K562 (cell line): ENCODE results near the gene CAPN8. TPM values are rescaled to one million over a fixed set of nuclear protein-coding genes. Genes with fewer than 3 reads are reported as not detected.
A peak's percentile ranks its signal among the peaks of the same experiment; 100 is the strongest.

Experiments used
- ATAC-seq: fragments of 200-7000 bp; cut with Tn5 transposase; 3 replicates; pipeline ENCODE4 v1.9.1; 2020; ENCODE audit warnings: moderate library complexity
- BruUV-seq: library from RNA; stranded (reverse); fragments of 400-500 nt; replicated peaks from 2 replicates; lab custom pipeline; 2021; lab: Mats Ljungman, UMichigan
- CTCF ChIA-PET: fragments of 300-600 bp; formaldehyde crosslinking; extraction: SDS; loops from one replicate; lab custom pipeline; 2021; ENCODE audit warnings: low intra/inter-chr PET ratio; lab: Yijun Ruan, JAX
- POLR2A ChIA-PET: fragments of 300-600, 350-650 bp; sonication (Branson Sonifier 250); formaldehyde crosslinking; extraction: SDS; loops from one replicate; lab custom pipeline; 2021; ENCODE audit warnings: antibody characterized with exemption, inconsistent platforms; lab: Yijun Ruan, JAX
- DNase-seq, 4 experiments: peaks; one replicate each; pipeline versions ENCODE4 v3.0.0 to v3.0.0-alpha.2; 2011 to 2018; ENCODE audit warnings: low spot score in 3 of 4, mixed read lengths in 3 of 4; ENCODE audit errors: extremely low read depth in 1 of 4
- FAIRE-seq: peaks from 2 replicates; lab custom pipeline; 2011; peaks lifted over from hg19 to GRCh38; lab: Jason Lieb, UNC
- H2AFZ ChIP-seq: 2 replicates; pipeline ENCODE4 v1.6.0; 2011; ENCODE audit warnings: low read depth, low read length, control low read depth, inconsistent platforms
- H3K27ac ChIP-seq: fragments of 200-600 bp; 3 replicates; pipeline ENCODE4 v1.8.0; 2011; ENCODE audit warnings: low read depth, mild to moderate bottlenecking, control low read depth, inconsistent platforms, low read length, moderate library complexity, mixed read lengths; ENCODE audit errors: extremely low read depth
- H3K27me3 ChIP-seq, 2 experiments: fragments of 300-600 bp in 1 of 2; 2 replicates in 1 of 2; 3 replicates in 1 of 2; pipeline versions ENCODE4 v1.6.0 to v1.8.0; 2011; ENCODE audit warnings: inconsistent platforms in 2 of 2, low read length in 2 of 2, mild to moderate bottlenecking in 1 of 2, mixed read lengths in 1 of 2, moderate library complexity in 1 of 2; ENCODE audit not compliant: control insufficient read depth in 2 of 2, insufficient read depth in 2 of 2
- H3K36me3 ChIP-seq: fragments of 300-600 bp; 3 replicates; pipeline ENCODE4 v1.8.0; 2011; ENCODE audit warnings: mild to moderate bottlenecking, low read length, inconsistent platforms; ENCODE audit not compliant: control insufficient read depth, insufficient read depth
- H3K4me1 ChIP-seq, 2 experiments: fragments of 200-600 bp in 1 of 2; replicated peaks in 1 of 2; 2 replicates in 1 of 2; 3 replicates in 1 of 2; pipeline versions ENCODE4 v1.5.1 to v1.8.0; 2011; ENCODE audit warnings: inconsistent platforms in 2 of 2, low read length in 2 of 2, mild to moderate bottlenecking in 1 of 2, mixed read lengths in 1 of 2, moderate library complexity in 1 of 2; ENCODE audit not compliant: control insufficient read depth in 2 of 2, insufficient read depth in 2 of 2
- H3K4me2 ChIP-seq: 2 replicates; pipeline ENCODE4 v1.6.1; 2011; ENCODE audit warnings: low read length, control low read depth, inconsistent platforms, mixed read lengths; ENCODE audit not compliant: insufficient read depth
- H3K4me3 ChIP-seq: fragments of 200-600 bp; sonication (generic), shearing (Covaris generic); 2 replicates; pipeline ENCODE4 v1.5.1; 2016; ENCODE audit warnings: control low read depth, inconsistent platforms
- H3K79me2 ChIP-seq: fragments of 200-600 bp; 3 replicates; pipeline ENCODE4 v1.8.0; 2011; ENCODE audit warnings: low read length, inconsistent platforms; ENCODE audit not compliant: control insufficient read depth, insufficient read depth
- H3K9ac ChIP-seq, 2 experiments: 2 replicates each; pipeline versions ENCODE4 v1.6.0 to v1.6.1; 2011; ENCODE audit warnings: low read depth in 2 of 2, low read length in 2 of 2, control low read depth in 1 of 2, inconsistent platforms in 1 of 2, mild to moderate bottlenecking in 1 of 2, mixed read lengths in 1 of 2; ENCODE audit not compliant: insufficient read depth in 1 of 2
- H3K9me1 ChIP-seq: one replicate; pipeline ENCODE4 v1.6.0; 2011; ENCODE audit warnings: inconsistent platforms, mild to moderate bottlenecking, low read length, moderate library complexity; ENCODE audit not compliant: control insufficient read depth, insufficient read depth
- H3K9me3 ChIP-seq: replicated peaks from 2 replicates; pipeline ENCODE4 v1.5.1; 2011; ENCODE audit warnings: low read depth, low read length, inconsistent platforms; ENCODE audit not compliant: control insufficient read depth, insufficient read depth
- H4K20me1 ChIP-seq: replicated peaks from 2 replicates; pipeline ENCODE4 v1.6.1; 2011; ENCODE audit warnings: low read length, inconsistent platforms, mixed read lengths; ENCODE audit not compliant: control insufficient read depth, insufficient read depth
- AFF4 ChIP-seq: sonication (generic); formaldehyde crosslinking; IDR thresholded peaks from 2 replicates; pipeline ENCODE4 v1.8.0; 2023; ENCODE audit warnings: mild to moderate bottlenecking, missing genetic modification reagents
- CBFB ChIP-seq: sonication (generic); formaldehyde crosslinking; IDR thresholded peaks from 2 replicates; pipeline ENCODE4 v1.4.0; 2020; ENCODE audit warnings: mild to moderate bottlenecking, missing genetic modification reagents
- CREB1 ChIP-seq, 2 experiments: sonication (generic) in 1 of 2; formaldehyde crosslinking in 1 of 2; IDR thresholded peaks; 2 replicates each; pipeline versions ENCODE4 v1.6.1 to v1.8.0; 2012 to 2022; ENCODE audit warnings: inconsistent platforms in 1 of 2, mild to moderate bottlenecking in 1 of 2, missing genetic modification reagents in 1 of 2, moderate library complexity in 1 of 2
- WGBS: fragments of 100-300 bp; shearing (Covaris generic); methylation state at CpG from one replicate; pipeline ENCODE4 v1.1.6; 2016; ENCODE audit warnings: low coverage, mixed read lengths; ENCODE audit not compliant: insufficient coverage; ENCODE audit errors: missing lambda C conversion rate; 5-methylcytosine and 5-hydroxymethylcytosine counted together
- in situ Hi-C: fragments of 300-500 bp; cut with MboI; formaldehyde crosslinking; loops from 4 replicates; pipeline ENCODE4 v1.15.0; 2018; ENCODE audit warnings: inconsistent platforms, mixed read lengths
- intact Hi-C: fragments of 100-400 bp; cut with micrococcal nuclease; formaldehyde crosslinking; loops from 2 replicates; pipeline ENCODE4 v1.14.2; 2022
- polyA plus RNA-seq, 8 experiments: library from polyadenylated mRNA; depleted of rRNA in 4 of 8; stranded (reverse) in 5 of 8; unstranded in 3 of 8; fragments of >200 nt; fragmentation: Nextera tagmentation in 2 of 8; fragmentation: Illumina TruSeq in 1 of 8; extraction: Ambion mirVana in 2 of 8; extraction: Trizol in 1 of 8; gene quantifications; 2 replicates each; pipeline versions ENCODE4 v1.2.1 to v1.2.3, GENCODE V29; 2011 to 2014; ENCODE audit warnings: inconsistent platforms in 1 of 8, missing spikeins in 1 of 8
- total RNA-seq, 7 experiments: library from RNA; depleted of rRNA in 6 of 7; stranded (reverse); fragments of >200 nt in 6 of 7; fragmentation: Illumina TruSeq in 2 of 7; extraction: Trizol in 2 of 7; gene quantifications; 2 replicates each; pipeline versions ENCODE4 v1.2.1 to v1.2.3, GENCODE V29; 2011 to 2021; ENCODE audit warnings: low replicate concordance in 1 of 7

CAPN8 gene
- total and polyA plus RNA-seq, 9 of the 15 experiments (the other 6 are each of a cell fraction or from before 2014, with no cell fraction given): 0.06 TPM; not detected in 8

GRCh38 chr1:223714421-223714724 lies 48.9 kb upstream of the CAPN8 start:
- no peak for DNase-seq
- no peaks in the 10 kb centered on the region for H3K9me1 ChIP-seq
- peaks cover 46% of the 10 kb centered on the region for H3K79me2 ChIP-seq
- no peak overlapping the region; the same call in 1 of the 2 replicates for H3K4me3 ChIP-seq
- intact Hi-C loops: no loop called here
- ATAC-seq: no peak
- TF ChIP-seq AFF4 (0 out of 2 replicates have a peak, but pooled peaks have one; percentile 41), CBFB (CRISPR knock-in tag) (no peak), CREB1 (IDR thresholded peaks at IDR 0.05) (no peak), CREB1 (CRISPR knock-in tag; IDR thresholded peaks at IDR 0.05) (0 out of 2 replicates have a peak, but pooled peaks have one; percentile 7)
- no peaks in the 10 kb centered on the region for H3K27me3 ChIP-seq
- peaks cover 36% of the 10 kb centered on the region for H3K36me3 ChIP-seq
- H3K9me3 ChIP-seq: no peaks in the 10 kb centered on the region
- H3K9ac ChIP-seq: peak overlapping the region in 1 of 2 experiments; percentile 87; a peak in 3 of 4 replicates
- no peaks in the 10 kb centered on the region for H4K20me1 ChIP-seq
- H2AFZ ChIP-seq: no peak overlapping the region
- FAIRE-seq: no peak
- WGBS: 90% methylated on average over 2 of the region's 2 CpGs
- no TSS peak for BruUV-seq
- H3K4me1 ChIP-seq: peaks cover 39 to 53% of the 10 kb centered on the region in 2 experiments
- H3K4me2 ChIP-seq: peak overlapping the region; percentile 88
- H3K27ac ChIP-seq: peak overlapping the region; percentile 89
- POLR2A ChIA-PET: no interaction called here
- CTCF ChIA-PET: interaction anchor here (1.3 kb wide), 1 partner anchor 34 kb away, joined by 3 read pairs; no protein-coding TSS in a partner anchor
- in situ Hi-C loops: loop anchor here (25.0 kb wide), 1 partner anchor 198 kb away; no protein-coding TSS in a partner anchor
